Fibroblast of lung (primary cell): ENCODE measurements around the gene RBMS1. TPM values are rescaled to one million over a fixed set of nuclear protein-coding genes. Genes with fewer than 3 reads are reported as not detected.

ENCODE experiments used
- DNase-seq, 2 donors: peaks; one replicate each; pipeline versions ENCODE4 v3.0.0 to v3.0.0-alpha.2; 2010; ENCODE audit warnings: low read depth in 2 of 2
- H2AFZ ChIP-seq: 2 replicates; pipeline ENCODE4 v1.5.1; 2012; ENCODE audit warnings: low read length, control low read depth, inconsistent platforms
- H3K27ac ChIP-seq: 2 replicates; pipeline ENCODE4 v1.5.1; 2011; ENCODE audit warnings: low read length, control low read depth; ENCODE audit not compliant: insufficient read depth
- H3K27me3 ChIP-seq: 2 replicates; pipeline ENCODE4 v1.5.1; 2011; ENCODE audit warnings: mild to moderate bottlenecking, low read length; ENCODE audit not compliant: control insufficient read depth, insufficient read depth
- H3K36me3 ChIP-seq: 2 replicates; pipeline ENCODE4 v1.5.1; 2011; ENCODE audit warnings: low read length; ENCODE audit not compliant: control insufficient read depth, insufficient read depth
- H3K4me1 ChIP-seq: 2 replicates; pipeline ENCODE4 v1.5.1; 2011; ENCODE audit warnings: low read length; ENCODE audit not compliant: control insufficient read depth, insufficient read depth; ENCODE audit errors: extremely low read depth
- H3K4me2 ChIP-seq: 2 replicates; pipeline ENCODE4 v1.5.1; 2011; ENCODE audit warnings: low read length, control low read depth; ENCODE audit not compliant: insufficient read depth; ENCODE audit errors: extremely low read depth
- H3K4me3 ChIP-seq, 4 experiments: fragments of 200-600 bp in 1 of 4; sonication (generic) in 1 of 4; replicated peaks in 1 of 4; 2 replicates each; pipeline ENCODE4 v1.5.1; 2011 to 2016; ENCODE audit warnings: low read length in 4 of 4, low read depth in 3 of 4, mild to moderate bottlenecking in 3 of 4, control low read depth in 2 of 4, inconsistent platforms in 1 of 4, mixed read lengths in 1 of 4; ENCODE audit not compliant: insufficient read depth in 1 of 4; ENCODE audit errors: control extremely low read depth in 1 of 4
- H3K79me2 ChIP-seq: 2 replicates; pipeline ENCODE4 v1.5.1; 2012; ENCODE audit warnings: mild to moderate bottlenecking, low read length, inconsistent platforms; ENCODE audit not compliant: control insufficient read depth, insufficient read depth
- H3K9ac ChIP-seq: 2 replicates; pipeline ENCODE4 v1.5.1; 2011; ENCODE audit warnings: mild to moderate bottlenecking, low read length, control low read depth; ENCODE audit not compliant: insufficient read depth
- H3K9me3 ChIP-seq: 2 replicates; pipeline ENCODE4 v1.5.1; 2012; ENCODE audit warnings: low read depth, low read length; ENCODE audit not compliant: control insufficient read depth, insufficient read depth
- H4K20me1 ChIP-seq: 2 replicates; pipeline ENCODE4 v1.5.1; 2011; ENCODE audit warnings: low read length; ENCODE audit not compliant: control insufficient read depth, insufficient read depth; ENCODE audit errors: extremely low read depth
- EZH2 ChIP-seq: IDR thresholded peaks from 2 replicates; pipeline ENCODE4 v1.5.1; 2012; ENCODE audit warnings: low read length, control low read depth, mild to moderate bottlenecking; ENCODE audit errors: missing control alignments
- polyA plus RNA-seq, 2 donors: library from polyadenylated mRNA; depleted of rRNA in 1 of 2; stranded (reverse) in 1 of 2; unstranded in 1 of 2; fragments of >200 nt; gene quantifications; 2 replicates each; pipeline ENCODE4 v1.2.1, GENCODE V29; 2011 to 2012; ENCODE audit warnings: missing spikeins in 1 of 2
- total RNA-seq: library from RNA; depleted of rRNA; stranded (reverse); fragments of >200 nt; gene quantifications from 2 replicates; pipeline ENCODE4 v1.2.1, GENCODE V29; 2014
- TF ChIP-seq, protein P1 (sequence below), 2 donors: IDR thresholded peaks in 1 of 2; conservative IDR thresholded peaks in 1 of 2; 1 replicate in 1 of 2; 2 replicates in 1 of 2; pipeline ENCODE4 v1.5.1; 2011 to 2012; ENCODE audit warnings: low read length in 2 of 2, control low read depth in 1 of 2, inconsistent platforms in 1 of 2, low read depth in 1 of 2, mild to moderate bottlenecking in 1 of 2

Gene RBMS1
- total and polyA plus RNA-seq, 2 donors (not counting 1 experiment from before 2014, with no cell fraction given), result 77.3 to 146 TPM

DNA sequence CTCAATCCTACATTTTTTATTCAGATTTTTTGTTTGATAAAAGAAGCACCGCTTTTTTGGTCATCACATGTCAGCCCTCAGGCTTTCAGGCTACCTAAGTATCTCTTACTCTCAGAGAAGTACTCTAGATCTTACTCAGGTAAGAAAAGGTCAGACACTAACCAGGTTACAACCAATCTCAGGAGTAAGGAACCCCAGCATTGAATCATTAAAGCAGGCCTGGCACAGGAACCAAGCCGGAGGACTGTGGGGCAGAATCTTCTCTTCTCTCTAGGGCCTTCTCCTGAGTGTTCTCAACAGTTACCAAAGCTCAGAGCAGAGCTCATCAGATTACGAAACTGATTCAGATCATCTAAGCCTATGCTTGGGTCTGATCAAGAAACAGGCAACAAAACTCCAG lies 28.2 kb downstream of the RBMS1 start:
- Histone ChIP-seq H3K36me3 (no peaks in the 10 kb centered on the region), H3K9me3 (no peaks in the 10 kb centered on the region), H3K4me2 (no peak overlapping the region), H3K79me2 (peaks cover 64% of the 10 kb centered on the region), H4K20me1 (no peaks in the 10 kb centered on the region), H3K9ac (no peak overlapping the region), H2AFZ (no peak overlapping the region), H3K4me1 (peaks cover 4% of the 10 kb centered on the region), H3K4me3 (no peak overlapping the region), H3K27ac (peak overlapping the region; percentile 32), H3K27me3 (no peaks in the 10 kb centered on the region)
- no peak for DNase-seq
- TF ChIP-seq, protein P1, sequence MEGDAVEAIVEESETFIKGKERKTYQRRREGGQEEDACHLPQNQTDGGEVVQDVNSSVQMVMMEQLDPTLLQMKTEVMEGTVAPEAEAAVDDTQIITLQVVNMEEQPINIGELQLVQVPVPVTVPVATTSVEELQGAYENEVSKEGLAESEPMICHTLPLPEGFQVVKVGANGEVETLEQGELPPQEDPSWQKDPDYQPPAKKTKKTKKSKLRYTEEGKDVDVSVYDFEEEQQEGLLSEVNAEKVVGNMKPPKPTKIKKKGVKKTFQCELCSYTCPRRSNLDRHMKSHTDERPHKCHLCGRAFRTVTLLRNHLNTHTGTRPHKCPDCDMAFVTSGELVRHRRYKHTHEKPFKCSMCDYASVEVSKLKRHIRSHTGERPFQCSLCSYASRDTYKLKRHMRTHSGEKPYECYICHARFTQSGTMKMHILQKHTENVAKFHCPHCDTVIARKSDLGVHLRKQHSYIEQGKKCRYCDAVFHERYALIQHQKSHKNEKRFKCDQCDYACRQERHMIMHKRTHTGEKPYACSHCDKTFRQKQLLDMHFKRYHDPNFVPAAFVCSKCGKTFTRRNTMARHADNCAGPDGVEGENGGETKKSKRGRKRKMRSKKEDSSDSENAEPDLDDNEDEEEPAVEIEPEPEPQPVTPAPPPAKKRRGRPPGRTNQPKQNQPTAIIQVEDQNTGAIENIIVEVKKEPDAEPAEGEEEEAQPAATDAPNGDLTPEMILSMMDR (conservative IDR thresholded peaks at IDR 0.05 in 1 of 2, IDR thresholded peaks at IDR 0.05 in 1 of 2; ENCODE audit: low read depth in 1 of 2, low read length in 2 of 2), result no peak
- no peak for TF ChIP-seq EZH2

DNA sequence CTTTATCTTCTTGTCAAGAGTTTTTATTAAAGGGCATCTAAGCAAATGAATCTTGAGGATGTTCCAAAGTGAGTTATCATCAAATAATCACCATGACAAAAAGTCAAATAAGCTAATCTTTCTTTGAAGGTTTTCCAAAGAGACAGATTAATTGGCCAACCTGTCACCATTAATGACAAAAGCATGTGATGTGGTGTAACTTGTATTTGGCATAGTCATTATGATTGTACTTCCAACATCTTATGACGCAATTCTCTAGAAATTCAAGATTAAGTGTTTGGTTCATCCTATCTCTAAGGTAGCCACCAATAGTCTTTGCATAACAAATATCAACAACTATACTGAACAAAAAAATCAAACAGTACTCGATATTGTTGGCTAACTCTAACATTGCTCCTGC lies 28.6 kb downstream of the RBMS1 start:
- H3K4me2 ChIP-seq, result no peak overlapping the region
- no peak overlapping the region for H3K27ac ChIP-seq
- H2AFZ ChIP-seq, result no peak overlapping the region
- H3K27me3 ChIP-seq, result no peaks in the 10 kb centered on the region
- TF ChIP-seq, protein P1 (conservative IDR thresholded peaks at IDR 0.05 in 1 of 2, IDR thresholded peaks at IDR 0.05 in 1 of 2; ENCODE audit: low read depth in 1 of 2, low read length in 2 of 2), result no peak
- no peak for TF ChIP-seq EZH2
- DNase-seq, result peak; percentile 25 to 32
- peaks cover 67% of the 10 kb centered on the region for H3K79me2 ChIP-seq
- H3K9me3 ChIP-seq, result no peaks in the 10 kb centered on the region
- H3K9ac ChIP-seq, result no peak overlapping the region
- no peaks in the 10 kb centered on the region for H4K20me1 ChIP-seq
- no peak overlapping the region for H3K4me3 ChIP-seq
- H3K4me1 ChIP-seq, result peaks cover 8% of the 10 kb centered on the region
- H3K36me3 ChIP-seq, result no peaks in the 10 kb centered on the region

DNA sequence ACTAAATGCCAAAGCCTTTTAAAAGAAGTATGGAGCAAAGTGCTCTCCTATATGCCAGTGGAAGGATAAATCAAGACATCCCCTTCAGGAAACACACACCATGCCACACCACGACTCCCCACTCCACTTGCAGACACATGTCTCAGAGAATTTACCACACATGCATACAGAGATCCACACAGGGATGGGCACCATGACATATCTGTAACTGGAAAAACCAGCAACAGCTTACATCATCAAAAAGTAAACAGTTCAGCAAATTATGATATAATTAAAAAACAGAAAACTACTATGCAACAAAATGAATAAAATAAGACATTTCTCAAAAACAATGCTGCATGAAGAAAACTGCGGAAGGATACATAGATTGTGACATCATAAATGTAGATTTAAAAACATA lies 29.6 kb downstream of the RBMS1 start:
- no peaks in the 10 kb centered on the region for H4K20me1 ChIP-seq
- no peak for TF ChIP-seq EZH2
- TF ChIP-seq, protein P1 (conservative IDR thresholded peaks at IDR 0.05 in 1 of 2, IDR thresholded peaks at IDR 0.05 in 1 of 2; ENCODE audit: low read depth in 1 of 2, low read length in 2 of 2), result no peak
- peaks cover 63% of the 10 kb centered on the region for H3K79me2 ChIP-seq
- H3K27me3 ChIP-seq, result no peaks in the 10 kb centered on the region
- no peak for DNase-seq
- H3K4me2 ChIP-seq, result no peak overlapping the region
- H3K9ac ChIP-seq, result no peak overlapping the region
- peaks cover 13% of the 10 kb centered on the region for H3K4me1 ChIP-seq
- H3K27ac ChIP-seq, result no peak overlapping the region
- no peak overlapping the region for H3K4me3 ChIP-seq
- no peaks in the 10 kb centered on the region for H3K36me3 ChIP-seq
- H2AFZ ChIP-seq, result no peak overlapping the region
- H3K9me3 ChIP-seq, result no peaks in the 10 kb centered on the region
